NOMO-1 treated with dmso at 0.1 percent for 144 hours (cell line): Measurements from ENCODE around the gene NAA50.

Experiments
- DNase-seq: peaks from one replicate; lab custom pipeline; 2025; ENCODE audit not compliant: unreplicated experiment; lab: John Stamatoyannopoulos, UW

The NAA50 gene

GRCh38 chr3:113745756-113746547, at the start of gene NAA50:
TSS of gene NAA50 (minus strand) at chr3:113746249. CDS start at chr3:113745949, 300 bp downstream.
- peak; percentile 97 for DNase-seq

- no peak for DNase-seq
Measured at GRCh38 chr3:113795693-113796092, 49.6 kb upstream of the NAA50 start.

- DNase-seq: no peak
Measured at GRCh38 chr3:113794526-113794925, 48.5 kb upstream of the NAA50 start.

GRCh38 chr3:113791381-113791780, 45.3 kb upstream of the NAA50 start:
- DNase-seq: no peak

GRCh38 chr3:113783980-113784379, 37.9 kb upstream of the NAA50 start:
- DNase-seq: no peak

GRCh38 chr3:113783463-113783862, 37.4 kb upstream of the NAA50 start:
- peak; percentile 5 for DNase-seq

- no peak for DNase-seq
Measured at GRCh38 chr3:113776564-113776963, 30.5 kb upstream of the NAA50 start.

GRCh38 chr3:113775516-113775915, 29.5 kb upstream of the NAA50 start:
- DNase-seq: no peak

GRCh38 chr3:113773381-113773780, 27.3 kb upstream of the NAA50 start:
- no peak for DNase-seq

GRCh38 chr3:113771993-113772392, 25.9 kb upstream of the NAA50 start:
- no peak for DNase-seq

- DNase-seq: no peak
Measured at GRCh38 chr3:113769551-113769950, 23.5 kb upstream of the NAA50 start.

- DNase-seq: no peak
Measured at GRCh38 chr3:113764698-113765097, 18.6 kb upstream of the NAA50 start.

GRCh38 chr3:113758389-113759024, 12.5 kb upstream of the NAA50 start:
- no peak for DNase-seq

- DNase-seq: no peak
Measured at GRCh38 chr3:113754494-113755159, 8.6 kb upstream of the NAA50 start.

- DNase-seq: no peak
Measured at GRCh38 chr3:113753376-113753985, 7.4 kb upstream of the NAA50 start.

- no peak for DNase-seq
Measured at GRCh38 chr3:113751141-113751540, 5.1 kb upstream of the NAA50 start.

GRCh38 chr3:113747283-113748046, 1.4 kb upstream of the NAA50 start:
- DNase-seq: no peak

GRCh38 chr3:113746548-113747282, 666 bp upstream of the NAA50 start, which contains the start of gene ATP6V1A:
TSS of gene ATP6V1A (plus strand) at chr3:113747035. CDS start at chr3:113778754, 31,719 bp downstream.
- peak; percentile 80 for DNase-seq

- DNase-seq: peak; percentile 81
Measured at GRCh38 chr3:113744941-113745755, 901 bp downstream of the NAA50 start.
